ENCODE data around the gene SPRED2.

The SPRED2 gene

GRCh38 chr2:65382776-65383357, 49.5 kb downstream of the SPRED2 start:
- no peaks in the 10 kb centered on the region for H3K36me3 ChIP-seq (ENCODE audit: control insufficient read depth in 1 of 2, insufficient read depth in 2 of 2, low read length in 2 of 2)
- H3K9me3 ChIP-seq (ENCODE audit: control insufficient read depth in 1 of 2, low read length in 2 of 2) = no peaks in the 10 kb centered on the region
- peak overlapping the region; percentile 12 to 25 for H3K4me3 ChIP-seq (ENCODE audit: low read depth in 1 of 2, low read length in 2 of 2)
- peak overlapping the region; percentile 26 for H3K27ac ChIP-seq (ENCODE audit: low read length)
- H3K27me3 ChIP-seq (ENCODE audit: low read depth, low read length) = no peaks in the 10 kb centered on the region
- H3K4me1 ChIP-seq (ENCODE audit: control insufficient read depth in 1 of 2, insufficient read depth in 2 of 2, low read length in 2 of 2) = peaks cover 22 to 31% of the 10 kb centered on the region in 2 donors

- Histone ChIP-seq H3K36me3 (ENCODE audit: control insufficient read depth in 1 of 2, insufficient read depth in 2 of 2, low read length in 2 of 2) (no peaks in the 10 kb centered on the region), H3K27ac (ENCODE audit: low read length) (no peak overlapping the region), H3K4me3 (ENCODE audit: low read depth in 1 of 2, low read length in 2 of 2) (peak overlapping the region in 1 of 2 donors; percentile 12), H3K9me3 (ENCODE audit: control insufficient read depth in 1 of 2, low read length in 2 of 2) (no peaks in the 10 kb centered on the region), H3K4me1 (ENCODE audit: control insufficient read depth in 1 of 2, insufficient read depth in 2 of 2, low read length in 2 of 2) (peaks cover 24 to 31% of the 10 kb centered on the region in 2 donors), H3K27me3 (ENCODE audit: low read depth, low read length) (no peaks in the 10 kb centered on the region)
Measured at GRCh38 chr2:65382323-65382722, 50.1 kb downstream of the SPRED2 start.

GRCh38 chr2:65381607-65382051, 50.8 kb downstream of the SPRED2 start:
- H3K4me1 ChIP-seq (ENCODE audit: control insufficient read depth in 1 of 2, insufficient read depth in 2 of 2, low read length in 2 of 2) = peaks cover 24 to 31% of the 10 kb centered on the region in 2 donors
- H3K27ac ChIP-seq (ENCODE audit: low read length) = no peak overlapping the region
- no peak overlapping the region for H3K4me3 ChIP-seq (ENCODE audit: low read depth in 1 of 2, low read length in 2 of 2)
- H3K9me3 ChIP-seq (ENCODE audit: control insufficient read depth in 1 of 2, low read length in 2 of 2) = no peaks in the 10 kb centered on the region
- no peaks in the 10 kb centered on the region for H3K27me3 ChIP-seq (ENCODE audit: low read depth, low read length)
- no peaks in the 10 kb centered on the region for H3K36me3 ChIP-seq (ENCODE audit: control insufficient read depth in 1 of 2, insufficient read depth in 2 of 2, low read length in 2 of 2)

GRCh38 chr2:65380255-65380654, 52.1 kb downstream of the SPRED2 start:
- no peaks in the 10 kb centered on the region for H3K27me3 ChIP-seq (ENCODE audit: low read depth, low read length)
- H3K9me3 ChIP-seq (ENCODE audit: control insufficient read depth in 1 of 2, low read length in 2 of 2) = no peaks in the 10 kb centered on the region
- H3K36me3 ChIP-seq (ENCODE audit: control insufficient read depth in 1 of 2, insufficient read depth in 2 of 2, low read length in 2 of 2) = no peaks in the 10 kb centered on the region
- peaks cover 24 to 31% of the 10 kb centered on the region in 2 donors for H3K4me1 ChIP-seq (ENCODE audit: control insufficient read depth in 1 of 2, insufficient read depth in 2 of 2, low read length in 2 of 2)
- H3K4me3 ChIP-seq (ENCODE audit: low read depth in 1 of 2, low read length in 2 of 2) = no peak overlapping the region
- no peak overlapping the region for H3K27ac ChIP-seq (ENCODE audit: low read length)

- H3K36me3 ChIP-seq (ENCODE audit: control insufficient read depth in 1 of 2, insufficient read depth in 2 of 2, low read length in 2 of 2) = no peaks in the 10 kb centered on the region
- no peaks in the 10 kb centered on the region for H3K9me3 ChIP-seq (ENCODE audit: control insufficient read depth in 1 of 2, low read length in 2 of 2)
- peaks cover 24 to 31% of the 10 kb centered on the region in 2 donors for H3K4me1 ChIP-seq (ENCODE audit: control insufficient read depth in 1 of 2, insufficient read depth in 2 of 2, low read length in 2 of 2)
- no peak overlapping the region for H3K27ac ChIP-seq (ENCODE audit: low read length)
- H3K4me3 ChIP-seq (ENCODE audit: low read depth in 1 of 2, low read length in 2 of 2) = no peak overlapping the region
- H3K27me3 ChIP-seq (ENCODE audit: low read depth, low read length) = no peaks in the 10 kb centered on the region
Measured at GRCh38 chr2:65379721-65380171, 52.7 kb downstream of the SPRED2 start.

- no peaks in the 10 kb centered on the region for H3K9me3 ChIP-seq (ENCODE audit: control insufficient read depth in 1 of 2, low read length in 2 of 2)
- H3K4me3 ChIP-seq (ENCODE audit: low read depth in 1 of 2, low read length in 2 of 2) = no peak overlapping the region
- peaks cover 21 to 31% of the 10 kb centered on the region in 2 donors for H3K4me1 ChIP-seq (ENCODE audit: control insufficient read depth in 1 of 2, insufficient read depth in 2 of 2, low read length in 2 of 2)
- no peaks in the 10 kb centered on the region for H3K36me3 ChIP-seq (ENCODE audit: control insufficient read depth in 1 of 2, insufficient read depth in 2 of 2, low read length in 2 of 2)
- H3K27me3 ChIP-seq (ENCODE audit: low read depth, low read length) = no peaks in the 10 kb centered on the region
- no peak overlapping the region for H3K27ac ChIP-seq (ENCODE audit: low read length)
Measured at GRCh38 chr2:65379223-65379622, 53.2 kb downstream of the SPRED2 start.

GRCh38 chr2:65378290-65378689, 54.1 kb downstream of the SPRED2 start:
- H3K27ac ChIP-seq (ENCODE audit: low read length) = no peak overlapping the region
- no peaks in the 10 kb centered on the region for H3K27me3 ChIP-seq (ENCODE audit: low read depth, low read length)
- no peak overlapping the region for H3K4me3 ChIP-seq (ENCODE audit: low read depth in 1 of 2, low read length in 2 of 2)
- H3K9me3 ChIP-seq (ENCODE audit: control insufficient read depth in 1 of 2, low read length in 2 of 2) = no peaks in the 10 kb centered on the region
- no peaks in the 10 kb centered on the region for H3K36me3 ChIP-seq (ENCODE audit: control insufficient read depth in 1 of 2, insufficient read depth in 2 of 2, low read length in 2 of 2)
- H3K4me1 ChIP-seq (ENCODE audit: control insufficient read depth in 1 of 2, insufficient read depth in 2 of 2, low read length in 2 of 2) = peaks cover 22 to 25% of the 10 kb centered on the region in 2 donors

GRCh38 chr2:65377556-65378192, 54.7 kb downstream of the SPRED2 start:
- H3K9me3 ChIP-seq (ENCODE audit: control insufficient read depth in 1 of 2, low read length in 2 of 2) = no peaks in the 10 kb centered on the region
- no peaks in the 10 kb centered on the region for H3K27me3 ChIP-seq (ENCODE audit: low read depth, low read length)
- no peak overlapping the region for H3K4me3 ChIP-seq (ENCODE audit: low read depth in 1 of 2, low read length in 2 of 2)
- peaks cover 16 to 23% of the 10 kb centered on the region in 2 donors for H3K4me1 ChIP-seq (ENCODE audit: control insufficient read depth in 1 of 2, insufficient read depth in 2 of 2, low read length in 2 of 2)
- no peak overlapping the region for H3K27ac ChIP-seq (ENCODE audit: low read length)
- no peaks in the 10 kb centered on the region for H3K36me3 ChIP-seq (ENCODE audit: control insufficient read depth in 1 of 2, insufficient read depth in 2 of 2, low read length in 2 of 2)

GRCh38 chr2:65375723-65376122, 56.7 kb downstream of the SPRED2 start:
- Histone ChIP-seq H3K9me3 (ENCODE audit: control insufficient read depth in 1 of 2, low read length in 2 of 2) (no peaks in the 10 kb centered on the region), H3K27me3 (ENCODE audit: low read depth, low read length) (no peaks in the 10 kb centered on the region), H3K4me1 (ENCODE audit: control insufficient read depth in 1 of 2, insufficient read depth in 2 of 2, low read length in 2 of 2) (peaks cover 5 to 15% of the 10 kb centered on the region in 2 donors), H3K36me3 (ENCODE audit: control insufficient read depth in 1 of 2, insufficient read depth in 2 of 2, low read length in 2 of 2) (no peaks in the 10 kb centered on the region), H3K27ac (ENCODE audit: low read length) (no peak overlapping the region), H3K4me3 (ENCODE audit: low read depth in 1 of 2, low read length in 2 of 2) (no peak overlapping the region)

- Histone ChIP-seq H3K4me1 (ENCODE audit: control insufficient read depth in 1 of 2, insufficient read depth in 2 of 2, low read length in 2 of 2) (peaks cover 8 to 15% of the 10 kb centered on the region in 2 donors), H3K4me3 (ENCODE audit: low read depth in 1 of 2, low read length in 2 of 2) (no peak overlapping the region), H3K36me3 (ENCODE audit: control insufficient read depth in 1 of 2, insufficient read depth in 2 of 2, low read length in 2 of 2) (no peaks in the 10 kb centered on the region), H3K27me3 (ENCODE audit: low read depth, low read length) (no peaks in the 10 kb centered on the region), H3K27ac (ENCODE audit: low read length) (no peak overlapping the region), H3K9me3 (ENCODE audit: control insufficient read depth in 1 of 2, low read length in 2 of 2) (no peaks in the 10 kb centered on the region)
Measured at GRCh38 chr2:65374999-65375398, 57.4 kb downstream of the SPRED2 start.

GRCh38 chr2:65374575-65374974, 57.8 kb downstream of the SPRED2 start:
- Histone ChIP-seq H3K4me3 (ENCODE audit: low read depth in 1 of 2, low read length in 2 of 2) (no peak overlapping the region), H3K36me3 (ENCODE audit: control insufficient read depth in 1 of 2, insufficient read depth in 2 of 2, low read length in 2 of 2) (no peaks in the 10 kb centered on the region), H3K9me3 (ENCODE audit: control insufficient read depth in 1 of 2, low read length in 2 of 2) (no peaks in the 10 kb centered on the region), H3K27me3 (ENCODE audit: low read depth, low read length) (no peaks in the 10 kb centered on the region), H3K4me1 (ENCODE audit: control insufficient read depth in 1 of 2, insufficient read depth in 2 of 2, low read length in 2 of 2) (peaks cover 8 to 15% of the 10 kb centered on the region in 2 donors), H3K27ac (ENCODE audit: low read length) (no peak overlapping the region)

Measured in muscle layer of duodenum (tissue), 2 donors.